Lower lobe of right lung (tissue), 2 donors: ENCODE data around the gene ZCCHC9. TPM values are rescaled to one million over a fixed set of nuclear protein-coding genes. Genes with fewer than 3 reads are reported as not detected.
A peak's percentile ranks its signal among the peaks of the same experiment; 100 is the strongest.

Experiments
- ATAC-seq, 2 donors: fragments of 200-7000 bp; cut with Tn5 transposase; one replicate each; pipeline ENCODE4 v1.9.1; 2020 to 2022; ENCODE audit warnings: mild to moderate bottlenecking in 2 of 2, moderate library complexity in 2 of 2
- DNase-seq: peaks from one replicate; pipeline ENCODE4 v3.0.0-alpha.2; 2020
- H3K27ac ChIP-seq: fragments of 200-600 bp; one replicate; pipeline ENCODE4 v1.8.0; 2022
- H3K27me3 ChIP-seq: fragments of 200-600 bp; one replicate; pipeline ENCODE4 v1.8.0; 2022; ENCODE audit warnings: low read depth
- H3K36me3 ChIP-seq: fragments of 200-600 bp; one replicate; pipeline ENCODE4 v1.8.0; 2022; ENCODE audit warnings: mild to moderate bottlenecking
- H3K4me1 ChIP-seq: fragments of 200-600 bp; one replicate; pipeline ENCODE4 v1.8.0; 2022
- H3K4me3 ChIP-seq: fragments of 200-600 bp; one replicate; pipeline ENCODE4 v1.8.0; 2022; ENCODE audit warnings: mild to moderate bottlenecking
- H3K9me3 ChIP-seq: fragments of 200-600 bp; one replicate; pipeline ENCODE4 v1.8.0; 2022
- CTCF ChIP-seq: fragments of 200-600 bp; IDR thresholded peaks from one replicate; pipeline ENCODE4 v1.8.0; 2022; ENCODE audit warnings: antibody characterized with exemption, mild to moderate bottlenecking
- intact Hi-C: fragments of 100-400 bp; cut with DNase I; formaldehyde crosslinking; loops from one replicate; pipeline ENCODE4 v1.11.0; 2022
- total RNA-seq: library from RNA; stranded (reverse); fragmentation: NEBNext Ultra II Directional; extraction: Animal tissue kit (Norgen Biotek cat#: 25700); gene quantifications from one replicate; pipeline ENCODE4 v1.2.1, GENCODE V29; 2021
- donor health status: DM: no; HTN: yes; CAD: no; lungs with severe emphysema.

Gene ZCCHC9
- total RNA-seq, 1 donor from 2014 or later: 21.7 TPM

- no peaks in the 10 kb centered on the region for H3K9me3 ChIP-seq
- DNase-seq (no peak), ATAC-seq (no peak)
- no peak overlapping the region for H3K27ac ChIP-seq
- no peaks in the 10 kb centered on the region for H3K4me1 ChIP-seq
- no peak overlapping the region for H3K4me3 ChIP-seq
- no peaks in the 10 kb centered on the region for H3K27me3 ChIP-seq
- no peak for TF ChIP-seq CTCF
- no peaks in the 10 kb centered on the region for H3K36me3 ChIP-seq
- intact Hi-C loops: no loop called here
Observed at GRCh38 chr5:81349161-81349560, 47.8 kb downstream of the ZCCHC9 start.

GRCh38 chr5:81350507-81350906 is 49.1 kb downstream of the ZCCHC9 start:
- DNase-seq (no peak), ATAC-seq (no peak)
- H3K27ac ChIP-seq: no peak overlapping the region
- no peaks in the 10 kb centered on the region for H3K9me3 ChIP-seq
- H3K27me3 ChIP-seq: no peaks in the 10 kb centered on the region
- no peaks in the 10 kb centered on the region for H3K4me1 ChIP-seq
- H3K36me3 ChIP-seq: no peaks in the 10 kb centered on the region
- intact Hi-C loops: no loop called here
- TF ChIP-seq CTCF: no peak
- H3K4me3 ChIP-seq: no peak overlapping the region

DNA sequence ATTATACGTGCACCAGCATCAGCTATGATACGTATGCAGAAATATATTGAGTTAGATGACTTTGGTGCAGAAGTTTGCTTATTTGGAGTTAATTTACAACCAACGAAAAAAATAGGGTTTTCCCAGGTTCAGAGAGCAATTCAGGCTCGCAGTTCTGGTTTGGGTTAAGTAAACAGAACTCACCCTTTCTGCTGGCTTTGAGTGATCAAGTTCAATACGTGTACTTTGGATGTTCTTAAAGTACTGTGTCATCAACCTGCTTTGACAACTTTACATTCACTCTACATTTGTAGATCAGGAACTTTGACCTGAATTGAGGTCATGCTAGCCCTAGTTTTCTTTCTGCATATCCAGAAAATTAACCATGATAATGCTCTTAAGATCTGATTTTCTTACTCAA is 51.8 kb downstream of the ZCCHC9 start:
- H3K27ac ChIP-seq: no peak overlapping the region
- DNase-seq: no peak
- H3K27me3 ChIP-seq: no peaks in the 10 kb centered on the region
- ATAC-seq: no peak
- H3K4me3 ChIP-seq: no peak overlapping the region
- H3K9me3 ChIP-seq: no peaks in the 10 kb centered on the region
- intact Hi-C loops: no loop called here
- no peaks in the 10 kb centered on the region for H3K4me1 ChIP-seq
- H3K36me3 ChIP-seq: no peaks in the 10 kb centered on the region
- no peak for TF ChIP-seq CTCF

DNA sequence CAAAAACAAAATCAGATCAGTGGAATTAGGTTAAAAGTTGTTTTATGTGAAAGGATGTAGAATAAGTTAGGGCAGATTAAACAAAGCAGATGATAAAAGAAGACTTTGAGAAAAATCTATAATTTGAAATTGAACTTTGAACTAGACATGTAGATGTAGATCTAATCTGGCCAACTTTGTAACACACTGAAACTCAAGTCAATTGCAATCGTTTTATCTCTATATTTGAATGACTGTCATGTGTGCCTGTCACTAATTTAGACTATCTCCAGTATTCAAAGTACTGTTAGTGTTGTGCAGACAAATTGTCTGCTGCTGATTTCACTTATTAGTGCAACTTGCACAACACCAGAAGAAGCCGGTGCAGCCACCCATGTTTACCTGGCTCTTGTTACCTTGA is 52.7 kb downstream of the ZCCHC9 start:
- DNase-seq (no peak), ATAC-seq (no peak)
- Histone ChIP-seq H3K36me3 (no peaks in the 10 kb centered on the region), H3K27me3 (no peaks in the 10 kb centered on the region), H3K27ac (no peak overlapping the region), H3K4me3 (no peak overlapping the region), H3K4me1 (no peaks in the 10 kb centered on the region), H3K9me3 (no peaks in the 10 kb centered on the region)
- intact Hi-C loops: no loop called here
- TF ChIP-seq CTCF: no peak

- Histone ChIP-seq H3K4me1 (no peaks in the 10 kb centered on the region), H3K27ac (no peak overlapping the region), H3K4me3 (no peak overlapping the region), H3K9me3 (no peaks in the 10 kb centered on the region), H3K36me3 (no peaks in the 10 kb centered on the region), H3K27me3 (no peaks in the 10 kb centered on the region)
- DNase-seq (no peak), ATAC-seq (peak in 1 of 2 donors; percentile 38)
- no peak for TF ChIP-seq CTCF
- intact Hi-C loops: no loop called here
Observed at GRCh38 chr5:81355291-81356251, 54.2 kb downstream of the ZCCHC9 start.
